Memory B cell (primary cell): ENCODE measurements around the gene CLEC16A.
A peak's percentile ranks its signal among the peaks of the same experiment; 100 is the strongest.

Experiments used
- ATAC-seq: fragments of 150-1000 bp; cut with Tn5 transposase; 2 replicates; pipeline ENCODE4 v1.10.0; 2021; ENCODE audit warnings: low read depth, mild to moderate bottlenecking, moderate library complexity
- DNase-seq, 2 donors: peaks; one replicate each; pipeline ENCODE4 v3.0.0; 2022; ENCODE audit warnings: low spot score in 2 of 2
- H3K27ac Mint-ChIP-seq: one replicate; pipeline ENCODE4 v1.8.0; 2022; ENCODE audit warnings: mild to moderate bottlenecking, moderate library complexity, mixed read lengths
- H3K27me3 Mint-ChIP-seq: one replicate; pipeline ENCODE4 v1.8.0; 2022; ENCODE audit warnings: mixed read lengths
- H3K36me3 Mint-ChIP-seq: one replicate; pipeline ENCODE4 v1.8.0; 2022; ENCODE audit warnings: mild to moderate bottlenecking, mixed read lengths
- H3K4me1 Mint-ChIP-seq: one replicate; pipeline ENCODE4 v1.8.0; 2022; ENCODE audit warnings: mixed read lengths
- H3K4me3 Mint-ChIP-seq: one replicate; pipeline ENCODE4 v1.8.0; 2022; ENCODE audit warnings: mild to moderate bottlenecking, moderate library complexity, mixed read lengths
- H3K9me3 Mint-ChIP-seq: one replicate; pipeline ENCODE4 v1.8.0; 2022; ENCODE audit warnings: mixed read lengths

CLEC16A gene

GRCh38 chr16:11134722-11135463 lies 190.5 kb downstream of the CLEC16A start:
- Mint-ChIP-seq H3K4me1 (peaks cover 3% of the 10 kb centered on the region), H3K4me3 (no peak overlapping the region), H3K27me3 (no peaks in the 10 kb centered on the region), H3K27ac (no peak overlapping the region), H3K9me3 (no peaks in the 10 kb centered on the region), H3K36me3 (peaks cover 26% of the 10 kb centered on the region)
- DNase-seq (no peak), ATAC-seq (no peak)

GRCh38 chr16:11135464-11135973 lies 191.2 kb downstream of the CLEC16A start:
- no peaks in the 10 kb centered on the region for H3K27me3 Mint-ChIP-seq
- H3K4me3 Mint-ChIP-seq = no peak overlapping the region
- DNase-seq (no peak), ATAC-seq (no peak)
- no peaks in the 10 kb centered on the region for H3K9me3 Mint-ChIP-seq
- no peak overlapping the region for H3K27ac Mint-ChIP-seq
- H3K36me3 Mint-ChIP-seq = peaks cover 26% of the 10 kb centered on the region
- H3K4me1 Mint-ChIP-seq = peaks cover 3% of the 10 kb centered on the region

- Mint-ChIP-seq H3K36me3 (peaks cover 24% of the 10 kb centered on the region), H3K4me1 (peaks cover 3% of the 10 kb centered on the region), H3K4me3 (no peak overlapping the region), H3K9me3 (no peaks in the 10 kb centered on the region), H3K27ac (no peak overlapping the region), H3K27me3 (no peaks in the 10 kb centered on the region)
- no peak for DNase-seq
- no peak for ATAC-seq
Observed at GRCh38 chr16:11136600-11136999, 192.2 kb downstream of the CLEC16A start.

GRCh38 chr16:11138022-11138768 lies 193.8 kb downstream of the CLEC16A start:
- H3K4me1 Mint-ChIP-seq = no peaks in the 10 kb centered on the region
- no peaks in the 10 kb centered on the region for H3K9me3 Mint-ChIP-seq
- H3K27me3 Mint-ChIP-seq = no peaks in the 10 kb centered on the region
- ATAC-seq (no peak), DNase-seq (no peak)
- H3K4me3 Mint-ChIP-seq = no peak overlapping the region
- H3K36me3 Mint-ChIP-seq = peaks cover 21% of the 10 kb centered on the region
- H3K27ac Mint-ChIP-seq = peak overlapping the region; percentile 8

GRCh38 chr16:11138769-11139325 lies 194.5 kb downstream of the CLEC16A start:
- H3K27me3 Mint-ChIP-seq = no peaks in the 10 kb centered on the region

DNA sequence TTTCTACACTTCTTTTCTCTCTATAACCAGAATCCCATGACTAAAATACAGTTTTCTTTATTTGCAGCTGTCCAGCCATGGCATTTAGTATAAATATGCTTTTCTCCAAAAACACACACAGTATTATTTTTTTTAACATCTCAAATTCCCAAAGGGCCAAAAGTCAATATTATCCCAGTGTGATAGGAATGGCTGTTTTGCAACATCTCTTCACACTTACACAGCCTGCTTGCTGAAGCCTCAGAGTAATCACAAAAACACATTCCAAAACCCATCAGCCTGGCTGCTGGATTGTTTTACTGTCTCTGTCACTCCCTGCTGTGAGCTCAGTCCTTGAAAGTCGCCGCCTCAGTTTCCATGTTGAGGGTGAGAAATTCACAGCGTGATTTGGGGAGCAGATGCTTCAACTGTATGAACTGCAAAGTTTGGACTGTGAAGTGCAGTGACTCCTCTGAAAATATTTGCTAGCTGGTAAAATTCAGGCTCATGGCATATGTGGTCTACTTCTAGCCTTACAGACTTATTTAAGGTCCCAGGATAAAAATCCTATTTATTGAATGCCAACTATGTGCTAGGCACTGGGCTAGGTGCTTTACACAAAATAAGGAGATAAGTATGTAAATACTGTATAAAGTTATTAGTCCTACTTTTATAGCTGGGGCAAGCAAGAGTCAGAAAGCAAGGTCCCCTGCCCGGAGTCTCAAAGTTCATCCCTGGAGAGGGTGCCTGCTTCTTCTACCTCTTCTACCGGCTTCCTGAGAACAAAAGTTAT lies 195.1 kb downstream of the CLEC16A start:
- Mint-ChIP-seq H3K4me1 (no peaks in the 10 kb centered on the region), H3K27me3 (no peaks in the 10 kb centered on the region), H3K36me3 (peaks cover 21% of the 10 kb centered on the region), H3K9me3 (no peaks in the 10 kb centered on the region), H3K27ac (no peak overlapping the region), H3K4me3 (no peak overlapping the region)
- ATAC-seq (no peak), DNase-seq (no peak)

More at GRCh38 chr16:11138769-11139325, 194.5 kb downstream of the CLEC16A start:
- no peaks in the 10 kb centered on the region for H3K4me1 Mint-ChIP-seq
- DNase-seq = no peak
- no peak overlapping the region for H3K27ac Mint-ChIP-seq
- no peaks in the 10 kb centered on the region for H3K9me3 Mint-ChIP-seq
- H3K36me3 Mint-ChIP-seq = peaks cover 21% of the 10 kb centered on the region
- H3K4me3 Mint-ChIP-seq = no peak overlapping the region
- ATAC-seq = no peak

DNA sequence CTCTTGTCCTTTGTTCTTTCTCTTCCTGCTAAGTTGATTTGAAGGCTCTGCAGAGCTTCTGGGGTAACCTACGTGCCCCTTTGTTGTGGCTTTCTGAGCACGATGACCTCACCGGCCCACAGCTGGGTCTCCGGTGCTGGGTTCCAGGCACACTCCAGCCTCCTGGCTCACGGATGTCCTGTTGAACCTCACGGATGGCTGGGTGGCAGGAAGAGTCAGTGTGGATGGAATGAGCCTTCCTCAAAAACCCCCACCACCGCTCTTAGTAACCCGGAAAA lies 195.7 kb downstream of the CLEC16A start:
- H3K9me3 Mint-ChIP-seq = no peaks in the 10 kb centered on the region
- no peak for DNase-seq
- H3K27me3 Mint-ChIP-seq = no peaks in the 10 kb centered on the region
- H3K27ac Mint-ChIP-seq = no peak overlapping the region
- H3K4me3 Mint-ChIP-seq = no peak overlapping the region
- H3K4me1 Mint-ChIP-seq = no peaks in the 10 kb centered on the region
- no peak for ATAC-seq
- H3K36me3 Mint-ChIP-seq = peaks cover 19% of the 10 kb centered on the region

- ATAC-seq = no peak
- H3K36me3 Mint-ChIP-seq = peaks cover 19% of the 10 kb centered on the region
- H3K27ac Mint-ChIP-seq = no peak overlapping the region
- no peak overlapping the region for H3K4me3 Mint-ChIP-seq
- no peaks in the 10 kb centered on the region for H3K4me1 Mint-ChIP-seq
- H3K9me3 Mint-ChIP-seq = no peaks in the 10 kb centered on the region
- no peaks in the 10 kb centered on the region for H3K27me3 Mint-ChIP-seq
- no peak for DNase-seq
Observed at GRCh38 chr16:11140466-11140865, 196.1 kb downstream of the CLEC16A start.

GRCh38 chr16:11140867-11141266 lies 196.5 kb downstream of the CLEC16A start:
- no peaks in the 10 kb centered on the region for H3K4me1 Mint-ChIP-seq
- H3K27ac Mint-ChIP-seq = no peak overlapping the region
- ATAC-seq = no peak

GRCh38 chr16:11141409-11142260 lies 197.3 kb downstream of the CLEC16A start:
- Mint-ChIP-seq H3K36me3 (peaks cover 18% of the 10 kb centered on the region), H3K4me1 (peaks cover 2% of the 10 kb centered on the region), H3K9me3 (no peaks in the 10 kb centered on the region), H3K4me3 (no peak overlapping the region), H3K27ac (no peak overlapping the region), H3K27me3 (no peaks in the 10 kb centered on the region)
- ATAC-seq (no peak), DNase-seq (no peak)

More at GRCh38 chr16:11140867-11141266, 196.5 kb downstream of the CLEC16A start:
- H3K27me3 Mint-ChIP-seq = no peaks in the 10 kb centered on the region
- DNase-seq = no peak
- H3K9me3 Mint-ChIP-seq = no peaks in the 10 kb centered on the region
- H3K4me3 Mint-ChIP-seq = no peak overlapping the region
- H3K36me3 Mint-ChIP-seq = peaks cover 16% of the 10 kb centered on the region

GRCh38 chr16:11142261-11142630 lies 197.9 kb downstream of the CLEC16A start:
- DNase-seq (no peak), ATAC-seq (no peak)
- no peak overlapping the region for H3K27ac Mint-ChIP-seq
- peaks cover 2% of the 10 kb centered on the region for H3K4me1 Mint-ChIP-seq
- H3K27me3 Mint-ChIP-seq = no peaks in the 10 kb centered on the region
- H3K9me3 Mint-ChIP-seq = no peaks in the 10 kb centered on the region
- H3K4me3 Mint-ChIP-seq = no peak overlapping the region
- peaks cover 23% of the 10 kb centered on the region for H3K36me3 Mint-ChIP-seq

DNA sequence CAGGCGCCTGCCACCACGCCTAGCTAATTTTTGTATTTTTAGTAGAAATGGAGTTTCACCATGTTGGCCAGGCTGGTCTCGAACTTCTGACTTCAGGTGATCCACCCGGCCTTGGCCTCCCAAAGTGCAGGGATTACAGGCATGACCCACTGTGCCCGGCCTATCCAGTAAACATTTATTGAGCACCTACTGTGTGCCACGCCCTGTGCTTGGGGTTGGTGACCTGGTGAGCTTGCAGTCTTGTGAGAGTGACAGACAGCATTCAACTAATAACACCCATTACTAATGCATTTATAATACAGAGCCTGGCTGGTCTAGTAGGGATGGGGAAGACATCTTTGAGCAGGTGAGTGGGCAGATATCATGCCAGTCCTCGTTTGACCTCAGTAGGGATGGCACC lies 198.6 kb downstream of the CLEC16A start:
- peaks cover 2% of the 10 kb centered on the region for H3K4me1 Mint-ChIP-seq
- H3K27ac Mint-ChIP-seq = no peak overlapping the region
- no peak for ATAC-seq
- H3K36me3 Mint-ChIP-seq = peaks cover 21% of the 10 kb centered on the region
- H3K27me3 Mint-ChIP-seq = no peaks in the 10 kb centered on the region
- DNase-seq = no peak
- H3K4me3 Mint-ChIP-seq = no peak overlapping the region
- H3K9me3 Mint-ChIP-seq = no peaks in the 10 kb centered on the region

DNA sequence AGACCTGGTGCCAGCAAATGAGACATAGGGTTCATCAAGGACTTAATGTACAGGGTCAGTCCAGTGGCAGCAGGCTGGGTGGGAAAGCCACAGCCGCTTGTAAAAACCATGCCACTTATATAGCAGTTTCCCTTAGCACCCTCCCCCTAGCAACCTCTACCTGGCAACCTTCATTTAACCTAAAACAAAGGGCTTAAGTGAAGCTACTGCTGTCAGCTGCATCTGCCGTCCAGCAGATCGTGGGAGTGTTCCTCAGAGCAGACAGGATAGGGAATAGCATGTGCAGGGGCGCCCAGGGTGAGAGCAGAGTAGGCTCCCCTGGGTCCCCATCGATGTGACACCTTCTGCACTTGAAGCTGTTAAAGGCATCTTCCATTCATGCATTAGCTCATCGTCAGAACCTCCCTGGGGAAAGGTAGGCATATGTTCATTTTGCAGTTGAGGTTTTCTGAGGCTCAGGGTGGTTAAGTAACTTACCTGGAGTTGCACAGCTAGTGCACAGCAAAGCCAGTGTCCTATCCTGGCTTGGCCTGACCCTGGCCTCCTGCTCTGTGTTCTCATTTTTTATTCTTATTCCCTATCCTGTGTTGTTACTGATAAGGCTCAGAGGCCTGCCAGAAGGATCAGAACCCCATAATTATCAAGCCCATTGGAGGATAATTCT lies 199.1 kb downstream of the CLEC16A start:
- DNase-seq (no peak), ATAC-seq (no peak)
- H3K4me1 Mint-ChIP-seq = peaks cover 2% of the 10 kb centered on the region
- H3K9me3 Mint-ChIP-seq = no peaks in the 10 kb centered on the region
- peaks cover 18% of the 10 kb centered on the region for H3K36me3 Mint-ChIP-seq
- H3K27me3 Mint-ChIP-seq = no peaks in the 10 kb centered on the region
- no peak overlapping the region for H3K4me3 Mint-ChIP-seq
- H3K27ac Mint-ChIP-seq = no peak overlapping the region
